Left lung (tissue), 10 donors: ENCODE results near the gene RFX8. TPM values are rescaled to one million over a fixed set of nuclear protein-coding genes. Genes with fewer than 3 reads are reported as not detected.

Experiments
- ATAC-seq: fragments of 200-7000 bp; cut with Tn5 transposase; one replicate; pipeline ENCODE4 v1.9.1; 2020; ENCODE audit warnings: moderate library complexity
- DNase-seq, 4 donors: peaks; one replicate each; pipeline ENCODE4 v3.0.0-alpha.2; 2013 to 2020
- H3K27ac ChIP-seq, 2 donors: fragments of 200-600 bp; sonication (generic) in 1 of 2; one replicate each; pipeline versions ENCODE4 v1.5.0 to v1.8.0; 2020 to 2021
- H3K27me3 ChIP-seq, 2 donors: fragments of 200-600 bp; sonication (generic) in 1 of 2; one replicate each; pipeline versions ENCODE4 v1.5.0 to v1.8.0; 2020 to 2021
- H3K36me3 ChIP-seq, 2 donors: fragments of 200-600 bp; sonication (generic) in 1 of 2; one replicate each; pipeline versions ENCODE4 v1.5.0 to v1.8.0; 2020 to 2021
- H3K4me1 ChIP-seq, 2 donors: fragments of 200-600 bp; one replicate each; pipeline ENCODE4 v1.8.0; 2021
- H3K4me3 ChIP-seq, 2 donors: fragments of 200-600 bp; sonication (generic) in 1 of 2; one replicate each; pipeline versions ENCODE4 v1.5.0 to v1.8.0; 2020 to 2021; ENCODE audit warnings: mild to moderate bottlenecking in 1 of 2
- H3K9me3 ChIP-seq, 2 donors: fragments of 200-600 bp; sonication (generic) in 1 of 2; one replicate each; pipeline versions ENCODE4 v1.5.0 to v1.8.0; 2020 to 2021
- intact Hi-C, 2 donors: fragments of 100-400 bp; cut with DNase I; formaldehyde crosslinking; loops; one replicate each; pipeline versions ENCODE4 v1.11.2 to v1.14.2; 2022
- polyA plus RNA-seq, 6 donors: library from polyadenylated mRNA; unstranded; fragments of 120-200 nt; gene quantifications; one replicate each; pipeline ENCODE4 v1.2.1, GENCODE V29; 2013; ENCODE audit not compliant: insufficient read length in 6 of 6
- total RNA-seq, 2 donors: library from RNA; stranded (reverse); fragmentation: NEBNext Ultra II Directional; extraction: Animal tissue kit (Norgen Biotek cat#: 25700); gene quantifications; one replicate each; pipeline ENCODE4 v1.2.1, GENCODE V29; 2021
- TF ChIP-seq, protein P1 (sequence below), 2 donors: fragments of 200-600 bp; sonication (generic) in 1 of 2; IDR thresholded peaks; one replicate each; pipeline versions ENCODE4 v1.5.0 to v1.8.0; 2021; ENCODE audit warnings: antibody characterized with exemption in 2 of 2
- donor health status: DM: no; HTN: yes; CAD: no.
- donor health status: DM: no; HTN: no; CAD: no.

Gene RFX8
- total and polyA plus RNA-seq, 8 donors = 0.41 to 1.6 (median 1.3) TPM; not detected in 1

DNA sequence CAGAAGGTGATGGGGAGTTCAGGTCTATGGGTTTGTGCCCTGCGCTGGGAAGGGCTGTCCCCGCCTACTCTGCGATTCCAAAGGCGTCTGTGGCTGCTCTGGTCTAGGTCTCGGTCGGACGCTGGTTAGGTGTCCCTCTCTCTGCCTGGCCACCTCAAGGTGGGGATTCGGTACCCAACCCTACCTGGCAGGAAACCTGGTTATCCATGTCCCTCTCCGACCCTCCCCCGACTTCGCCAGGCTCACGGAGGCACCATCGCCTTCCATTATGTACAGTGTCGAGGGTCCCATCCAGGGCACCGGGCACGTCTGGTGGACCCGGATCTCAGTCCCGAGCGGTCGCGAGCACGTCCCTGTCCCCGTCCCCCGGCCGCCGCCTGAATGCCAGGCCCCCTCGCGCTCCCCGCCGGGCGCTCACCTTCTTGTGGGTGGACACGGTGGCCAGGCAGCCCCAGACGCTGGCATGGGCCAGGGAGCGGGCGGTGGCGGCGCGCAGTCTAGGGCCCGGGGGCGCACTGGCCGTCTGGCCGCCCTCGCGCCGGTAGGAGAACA lies 88.2 kb downstream of the RFX8 start:
- Histone ChIP-seq H3K9me3 (no peaks in the 10 kb centered on the region), H3K27ac (no peak overlapping the region), H3K36me3 (no peaks in the 10 kb centered on the region), H3K4me1 (peaks cover 0 to 15% of the 10 kb centered on the region in 2 donors), H3K4me3 (peak overlapping the region; percentile 21 to 33), H3K27me3 (peaks cover 32 to 80% of the 10 kb centered on the region in 2 donors)
- TF ChIP-seq, protein P1, sequence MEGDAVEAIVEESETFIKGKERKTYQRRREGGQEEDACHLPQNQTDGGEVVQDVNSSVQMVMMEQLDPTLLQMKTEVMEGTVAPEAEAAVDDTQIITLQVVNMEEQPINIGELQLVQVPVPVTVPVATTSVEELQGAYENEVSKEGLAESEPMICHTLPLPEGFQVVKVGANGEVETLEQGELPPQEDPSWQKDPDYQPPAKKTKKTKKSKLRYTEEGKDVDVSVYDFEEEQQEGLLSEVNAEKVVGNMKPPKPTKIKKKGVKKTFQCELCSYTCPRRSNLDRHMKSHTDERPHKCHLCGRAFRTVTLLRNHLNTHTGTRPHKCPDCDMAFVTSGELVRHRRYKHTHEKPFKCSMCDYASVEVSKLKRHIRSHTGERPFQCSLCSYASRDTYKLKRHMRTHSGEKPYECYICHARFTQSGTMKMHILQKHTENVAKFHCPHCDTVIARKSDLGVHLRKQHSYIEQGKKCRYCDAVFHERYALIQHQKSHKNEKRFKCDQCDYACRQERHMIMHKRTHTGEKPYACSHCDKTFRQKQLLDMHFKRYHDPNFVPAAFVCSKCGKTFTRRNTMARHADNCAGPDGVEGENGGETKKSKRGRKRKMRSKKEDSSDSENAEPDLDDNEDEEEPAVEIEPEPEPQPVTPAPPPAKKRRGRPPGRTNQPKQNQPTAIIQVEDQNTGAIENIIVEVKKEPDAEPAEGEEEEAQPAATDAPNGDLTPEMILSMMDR (IDR thresholded peaks at IDR 0.05) = no peak
- ATAC-seq (peak; percentile 49), DNase-seq (no peak)
- intact Hi-C loops = no loop called here

DNA sequence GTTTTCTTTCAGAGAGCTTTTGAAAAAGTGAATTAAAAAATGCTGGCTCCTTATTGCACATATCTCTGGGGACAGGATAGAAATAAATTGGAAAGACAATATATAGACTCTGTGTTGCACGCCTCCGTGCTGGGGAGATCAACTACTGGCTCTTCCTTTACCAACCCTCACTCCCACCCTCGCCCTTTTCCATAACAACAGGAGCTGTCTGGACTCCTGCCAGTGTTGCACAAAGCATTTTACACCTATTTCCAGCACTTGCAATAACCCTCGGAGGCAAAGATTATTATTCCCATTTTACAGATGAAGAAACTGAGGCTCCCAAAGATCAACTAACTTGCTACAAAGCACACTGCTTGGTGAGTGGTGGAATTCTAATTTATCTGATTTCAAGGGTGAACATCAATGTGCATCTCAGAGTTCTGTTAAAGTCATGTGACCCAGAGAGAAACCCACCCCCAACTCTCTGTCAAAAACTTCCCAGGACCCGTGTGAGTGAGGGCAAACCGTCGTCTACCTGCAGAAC lies 91.8 kb downstream of the RFX8 start:
- no peaks in the 10 kb centered on the region for H3K9me3 ChIP-seq
- H3K27ac ChIP-seq = no peak overlapping the region
- no peak for ATAC-seq
- no peaks in the 10 kb centered on the region for H3K36me3 ChIP-seq
- peaks cover 25 to 64% of the 10 kb centered on the region in 2 donors for H3K27me3 ChIP-seq
- TF ChIP-seq, protein P1 (IDR thresholded peaks at IDR 0.05) = no peak
- H3K4me1 ChIP-seq = peaks cover 0 to 15% of the 10 kb centered on the region in 2 donors
- DNase-seq = no peak
- no peak overlapping the region for H3K4me3 ChIP-seq
- intact Hi-C loops = no loop called here

DNA sequence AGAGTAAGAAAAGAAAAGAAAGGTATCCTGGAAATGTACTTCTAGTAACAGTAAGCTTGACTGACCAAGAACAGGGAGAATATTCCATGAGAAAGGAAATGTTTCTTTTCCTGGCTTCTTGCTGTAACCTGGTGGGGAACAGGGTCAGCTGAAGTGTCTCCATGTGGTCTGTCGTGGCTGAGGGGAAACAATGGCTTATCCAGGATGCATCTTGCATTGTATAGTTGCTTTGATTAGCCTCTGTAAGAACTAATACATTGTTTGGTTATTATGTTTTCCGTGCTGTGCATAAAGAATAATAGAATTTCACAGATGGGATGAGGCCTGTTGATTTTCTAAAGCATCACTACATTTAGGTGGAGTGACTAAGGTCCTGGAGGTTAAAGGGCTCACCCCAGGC lies 92.5 kb downstream of the RFX8 start:
- Histone ChIP-seq H3K27ac (no peak overlapping the region), H3K4me3 (no peak overlapping the region), H3K9me3 (no peaks in the 10 kb centered on the region), H3K27me3 (peaks cover 19 to 58% of the 10 kb centered on the region in 2 donors), H3K4me1 (peaks cover 0 to 12% of the 10 kb centered on the region in 2 donors), H3K36me3 (no peaks in the 10 kb centered on the region)
- ATAC-seq = no peak
- intact Hi-C loops = no loop called here
- no peak for DNase-seq
- TF ChIP-seq, protein P1 (IDR thresholded peaks at IDR 0.05) = no peak

DNA sequence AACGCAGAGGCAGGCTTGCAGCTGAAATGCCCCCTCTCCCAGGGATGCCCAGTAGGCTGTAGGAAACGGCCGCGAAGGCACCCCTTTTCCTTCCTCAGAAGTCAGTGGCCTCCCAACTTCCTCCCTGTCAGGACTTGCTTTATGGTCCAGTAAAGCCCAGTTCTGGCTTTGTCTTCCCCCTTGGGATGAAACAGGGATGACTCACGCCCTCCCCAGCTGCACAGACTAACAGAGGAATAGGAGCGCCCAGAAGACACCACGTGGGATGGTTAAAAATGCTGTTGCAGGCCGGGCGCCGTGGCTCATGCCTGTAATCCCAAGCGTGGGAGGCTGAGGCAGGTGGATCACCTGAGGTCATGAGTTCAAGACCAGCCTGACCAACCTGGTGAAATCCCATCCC lies 94.5 kb downstream of the RFX8 start:
- H3K36me3 ChIP-seq = no peaks in the 10 kb centered on the region
- DNase-seq (peak in 1 of 4 donors; percentile 47), ATAC-seq (peak; percentile 66)
- intact Hi-C loops = no loop called here
- H3K27ac ChIP-seq = no peak overlapping the region
- TF ChIP-seq, protein P1 (IDR thresholded peaks at IDR 0.05) = no peak
- H3K9me3 ChIP-seq = no peaks in the 10 kb centered on the region
- H3K27me3 ChIP-seq = peaks cover 4 to 37% of the 10 kb centered on the region in 2 donors
- H3K4me3 ChIP-seq = no peak overlapping the region
- no peaks in the 10 kb centered on the region for H3K4me1 ChIP-seq

DNA sequence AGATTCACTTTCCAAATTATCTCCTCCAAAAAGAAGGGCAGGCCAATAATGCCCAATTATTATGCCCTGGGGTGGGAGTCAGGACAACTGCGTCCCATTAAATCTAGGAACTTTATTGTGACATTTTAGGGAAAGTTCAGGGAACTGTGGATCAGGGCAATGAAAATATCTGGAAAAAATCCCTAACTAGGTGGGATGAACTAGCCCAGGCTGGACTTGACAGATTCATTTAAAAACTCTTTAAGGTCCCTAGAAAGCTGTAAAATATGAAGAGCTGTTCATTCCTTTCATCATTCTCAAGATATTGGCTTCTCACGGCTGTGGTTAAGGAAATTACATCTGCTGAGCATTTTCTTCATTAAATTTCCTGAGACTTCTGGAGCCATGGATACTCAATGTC lies 95.8 kb downstream of the RFX8 start:
- no peaks in the 10 kb centered on the region for H3K36me3 ChIP-seq
- H3K9me3 ChIP-seq = no peaks in the 10 kb centered on the region
- ATAC-seq (no peak), DNase-seq (peak in 2 of 4 donors; percentile 21 to 24)
- H3K27me3 ChIP-seq = peaks cover 4 to 24% of the 10 kb centered on the region in 2 donors
- H3K27ac ChIP-seq = no peak overlapping the region
- TF ChIP-seq, protein P1 (IDR thresholded peaks at IDR 0.05) = no peak
- no peak overlapping the region for H3K4me3 ChIP-seq
- H3K4me1 ChIP-seq = no peaks in the 10 kb centered on the region
- intact Hi-C loops = no loop called here
